ENCODE measurements around the gene PAQR7. TPM values are rescaled to one million over a fixed set of nuclear protein-coding genes. Genes with fewer than 3 reads are reported as not detected.

Gene PAQR7
- total RNA-seq, 2 donors from 2014 or later, result 2.5 to 3.4 TPM

DNA sequence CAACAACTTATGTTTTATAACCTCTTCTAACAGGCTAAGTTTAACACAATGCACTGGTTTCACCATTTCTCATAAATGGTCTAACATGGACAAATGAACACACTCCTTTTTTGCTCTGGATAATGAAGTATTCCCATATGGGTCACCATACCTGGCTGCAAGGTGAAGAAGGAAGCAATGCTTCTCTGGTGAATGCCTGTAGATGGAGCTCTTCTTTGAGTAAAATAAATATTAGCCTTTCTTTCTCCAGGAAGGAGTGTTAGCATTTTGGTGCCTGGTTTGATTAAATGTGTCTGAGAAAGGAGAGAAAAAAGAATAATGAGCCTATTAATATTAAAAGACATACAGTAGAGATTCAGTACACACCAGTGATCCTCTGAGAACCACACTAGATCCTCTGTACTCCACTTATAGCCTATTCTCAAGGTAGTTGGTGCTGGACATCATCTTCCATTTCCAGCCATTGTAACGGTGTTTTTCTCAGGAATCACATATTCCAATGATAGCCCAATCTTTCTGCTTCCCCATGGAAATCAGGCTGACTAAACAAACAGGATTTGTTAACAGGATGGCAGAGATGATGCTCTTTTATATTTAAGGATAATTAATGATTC lies 38.1 kb downstream of the PAQR7 start:
- no peak for DNase-seq
- no peak overlapping the region for H3K4me3 ChIP-seq
- no peak overlapping the region for H3K9ac ChIP-seq (ENCODE audit: low read depth in 2 of 2, low read length in 2 of 2)
- no peak overlapping the region for H3K27ac ChIP-seq
- no peaks in the 10 kb centered on the region for H3K9me3 ChIP-seq
- intact Hi-C loops (cut with DNase I), result loop anchor here (5.0 kb wide), 1 partner anchor 160 kb away; the partner anchor contains the start of gene PAFAH2
- peaks cover 4% of the 10 kb centered on the region for H3K36me3 ChIP-seq
- H3K27me3 ChIP-seq, result no peaks in the 10 kb centered on the region
- H3K4me1 ChIP-seq, result no peaks in the 10 kb centered on the region
- TF ChIP-seq, protein P1, sequence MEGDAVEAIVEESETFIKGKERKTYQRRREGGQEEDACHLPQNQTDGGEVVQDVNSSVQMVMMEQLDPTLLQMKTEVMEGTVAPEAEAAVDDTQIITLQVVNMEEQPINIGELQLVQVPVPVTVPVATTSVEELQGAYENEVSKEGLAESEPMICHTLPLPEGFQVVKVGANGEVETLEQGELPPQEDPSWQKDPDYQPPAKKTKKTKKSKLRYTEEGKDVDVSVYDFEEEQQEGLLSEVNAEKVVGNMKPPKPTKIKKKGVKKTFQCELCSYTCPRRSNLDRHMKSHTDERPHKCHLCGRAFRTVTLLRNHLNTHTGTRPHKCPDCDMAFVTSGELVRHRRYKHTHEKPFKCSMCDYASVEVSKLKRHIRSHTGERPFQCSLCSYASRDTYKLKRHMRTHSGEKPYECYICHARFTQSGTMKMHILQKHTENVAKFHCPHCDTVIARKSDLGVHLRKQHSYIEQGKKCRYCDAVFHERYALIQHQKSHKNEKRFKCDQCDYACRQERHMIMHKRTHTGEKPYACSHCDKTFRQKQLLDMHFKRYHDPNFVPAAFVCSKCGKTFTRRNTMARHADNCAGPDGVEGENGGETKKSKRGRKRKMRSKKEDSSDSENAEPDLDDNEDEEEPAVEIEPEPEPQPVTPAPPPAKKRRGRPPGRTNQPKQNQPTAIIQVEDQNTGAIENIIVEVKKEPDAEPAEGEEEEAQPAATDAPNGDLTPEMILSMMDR (IDR thresholded peaks at IDR 0.05), result no peak

DNA sequence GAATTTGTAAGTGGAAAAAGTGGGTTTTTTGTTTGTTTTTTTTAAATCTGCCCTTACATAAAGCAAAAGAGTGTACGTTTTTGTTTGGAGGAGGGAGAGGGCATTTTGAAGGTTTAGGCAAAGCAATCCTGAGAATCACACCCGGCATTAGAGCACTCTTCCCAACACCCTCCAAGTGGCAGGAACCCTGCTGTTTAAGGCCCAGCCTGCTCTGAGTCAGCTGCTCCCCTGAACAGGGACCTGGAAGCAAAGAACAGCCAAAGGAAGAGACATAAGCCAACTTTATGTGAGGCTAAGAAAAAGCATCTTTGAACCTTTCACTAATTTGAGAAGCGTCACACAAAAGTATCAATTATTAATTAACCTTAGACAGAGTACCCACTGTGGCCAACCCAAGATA lies 38.8 kb downstream of the PAQR7 start:
- no peak for DNase-seq
- intact Hi-C loops (cut with DNase I), result loop anchor here (5.0 kb wide), 1 partner anchor 161 kb away; the partner anchor contains the start of gene PAFAH2
- H3K36me3 ChIP-seq, result peaks cover 4% of the 10 kb centered on the region
- H3K27ac ChIP-seq, result no peak overlapping the region
- TF ChIP-seq, protein P1 (IDR thresholded peaks at IDR 0.05), result no peak
- H3K9me3 ChIP-seq, result no peaks in the 10 kb centered on the region
- no peaks in the 10 kb centered on the region for H3K4me1 ChIP-seq
- H3K9ac ChIP-seq (ENCODE audit: low read depth in 2 of 2, low read length in 2 of 2), result no peak overlapping the region
- no peaks in the 10 kb centered on the region for H3K27me3 ChIP-seq
- no peak overlapping the region for H3K4me3 ChIP-seq

DNA sequence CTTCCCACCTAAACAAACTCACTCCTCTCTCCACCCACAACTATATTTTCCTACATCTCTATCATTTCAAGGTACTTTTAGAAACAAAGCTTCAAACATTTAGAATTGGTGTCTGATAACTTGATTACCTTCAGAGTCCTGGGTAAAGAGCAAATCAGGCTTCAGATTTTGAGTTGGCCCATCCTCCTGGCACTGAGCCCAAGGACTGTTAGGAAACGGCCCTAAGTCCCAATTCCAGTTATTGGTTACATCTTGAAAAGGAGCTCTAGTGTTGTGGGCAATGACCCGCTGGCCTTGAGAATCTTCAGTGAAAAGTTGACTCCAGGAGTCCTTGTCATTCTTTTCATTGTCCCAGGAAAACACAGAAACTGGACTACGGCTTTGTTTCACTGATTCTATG lies 40.6 kb downstream of the PAQR7 start:
- Histone ChIP-seq H3K4me3 (no peak overlapping the region), H3K36me3 (peaks cover 11% of the 10 kb centered on the region), H3K9me3 (no peaks in the 10 kb centered on the region), H3K27ac (no peak overlapping the region), H3K9ac (ENCODE audit: low read depth in 2 of 2, low read length in 2 of 2) (no peak overlapping the region), H3K4me1 (no peaks in the 10 kb centered on the region), H3K27me3 (no peaks in the 10 kb centered on the region)
- intact Hi-C loops (cut with DNase I), result loop anchor here (5.0 kb wide), 1 partner anchor 162 kb away; the partner anchor contains the start of gene PAFAH2
- no peak for DNase-seq
- TF ChIP-seq, protein P1 (IDR thresholded peaks at IDR 0.05), result no peak

DNA sequence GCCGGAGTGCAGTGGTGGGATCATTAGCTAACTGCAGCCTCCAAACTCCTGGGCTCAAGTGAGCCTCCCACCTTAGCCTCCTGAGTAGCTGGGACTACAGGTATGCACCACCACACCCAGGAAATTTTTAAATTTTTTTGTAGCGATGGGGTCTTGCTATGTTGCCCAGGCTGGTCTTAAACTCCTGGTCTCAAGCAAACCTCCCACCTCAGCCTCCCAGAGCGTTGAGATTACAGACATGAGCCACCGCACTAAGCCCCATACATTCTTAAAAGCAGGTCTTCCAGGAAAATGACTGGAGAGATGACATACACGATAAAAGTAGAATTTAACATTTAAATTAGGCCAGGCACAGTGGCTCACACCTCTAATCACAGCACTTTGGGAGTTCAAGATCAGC lies 42.4 kb downstream of the PAQR7 start:
- intact Hi-C loops (cut with DNase I), result no loop called here
- Histone ChIP-seq H3K9ac (ENCODE audit: low read depth in 2 of 2, low read length in 2 of 2) (no peak overlapping the region), H3K27me3 (no peaks in the 10 kb centered on the region), H3K4me3 (no peak overlapping the region), H3K4me1 (no peaks in the 10 kb centered on the region), H3K36me3 (peaks cover 11% of the 10 kb centered on the region), H3K9me3 (no peaks in the 10 kb centered on the region), H3K27ac (no peak overlapping the region)
- TF ChIP-seq, protein P1 (IDR thresholded peaks at IDR 0.05), result no peak
- no peak for DNase-seq

DNA sequence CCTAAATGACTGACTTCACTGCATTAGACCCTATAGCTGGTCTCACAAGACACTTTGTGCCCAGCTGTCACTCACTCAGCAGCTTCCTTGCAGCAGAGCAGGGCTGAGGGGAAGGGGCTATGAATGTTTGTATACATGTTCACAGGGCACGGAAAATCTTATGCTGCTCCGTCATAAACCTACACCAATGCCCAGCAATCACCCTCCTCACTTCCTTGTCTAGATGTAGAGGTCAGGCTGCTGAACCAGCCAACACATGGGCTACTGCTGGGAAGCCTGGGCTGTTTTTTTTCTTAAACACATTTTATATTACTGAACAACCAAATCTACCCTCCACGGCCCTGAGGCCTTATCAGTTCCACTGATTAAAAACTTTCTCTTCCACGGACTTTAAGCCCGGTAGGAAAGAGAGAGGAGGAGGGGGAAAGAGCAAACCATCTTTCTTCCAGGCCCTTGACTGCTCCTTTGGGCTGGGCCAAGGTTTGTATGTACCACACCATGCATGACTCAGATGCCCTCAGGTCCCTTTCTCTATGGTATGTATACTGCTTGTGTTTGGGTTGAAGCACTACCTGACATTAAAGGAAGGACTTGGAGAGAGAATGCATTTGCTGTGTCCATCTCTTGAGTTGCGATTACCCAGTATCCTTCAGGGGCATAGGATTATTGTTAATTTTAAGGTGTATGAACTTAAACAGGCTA lies 43.0 kb downstream of the PAQR7 start:
- DNase-seq, result no peak
- peak overlapping the region in 1 of 2 donors; percentile 29 for H3K9ac ChIP-seq (ENCODE audit: low read depth in 2 of 2, low read length in 2 of 2)
- H3K9me3 ChIP-seq, result no peaks in the 10 kb centered on the region
- H3K27ac ChIP-seq, result no peak overlapping the region
- peaks cover 18% of the 10 kb centered on the region for H3K36me3 ChIP-seq
- H3K27me3 ChIP-seq, result no peaks in the 10 kb centered on the region
- no peaks in the 10 kb centered on the region for H3K4me1 ChIP-seq
- intact Hi-C loops (cut with DNase I), result no loop called here
- H3K4me3 ChIP-seq, result no peak overlapping the region
- TF ChIP-seq, protein P1 (IDR thresholded peaks at IDR 0.05), result no peak

Data from colonic mucosa (tissue), 4 donors.